ENCODE data around the gene MIER2.
"Not testable (repeated sequence)": the region's sequence is repeated elsewhere in the genome, so short reads cannot be mapped to it uniquely, and the experiment has no call there.

The MIER2 gene

DNA sequence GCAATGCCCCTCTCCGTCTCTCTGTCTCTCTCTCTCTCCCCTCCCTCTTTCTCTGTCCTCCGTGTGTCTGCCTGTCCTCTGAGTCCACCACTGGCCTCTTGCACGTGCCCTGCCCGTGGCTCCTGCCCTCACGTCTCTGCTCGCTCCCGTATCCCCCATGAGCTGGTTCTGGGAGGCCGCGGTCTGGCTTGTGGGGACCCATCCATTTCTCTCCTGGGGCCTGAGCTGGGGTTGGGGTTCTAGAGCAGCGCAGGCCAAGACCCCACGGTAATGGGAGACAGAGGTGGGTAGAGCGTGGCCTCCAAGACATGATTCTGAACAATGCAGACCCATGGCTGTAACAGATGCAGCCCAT lies 45.3 kb upstream of the MIER2 start:
- DNase-seq (ENCODE audit: extremely low spot score) = no peak
- CTCF ChIA-PET = no interaction called here
- TF ChIP-seq, protein P1, sequence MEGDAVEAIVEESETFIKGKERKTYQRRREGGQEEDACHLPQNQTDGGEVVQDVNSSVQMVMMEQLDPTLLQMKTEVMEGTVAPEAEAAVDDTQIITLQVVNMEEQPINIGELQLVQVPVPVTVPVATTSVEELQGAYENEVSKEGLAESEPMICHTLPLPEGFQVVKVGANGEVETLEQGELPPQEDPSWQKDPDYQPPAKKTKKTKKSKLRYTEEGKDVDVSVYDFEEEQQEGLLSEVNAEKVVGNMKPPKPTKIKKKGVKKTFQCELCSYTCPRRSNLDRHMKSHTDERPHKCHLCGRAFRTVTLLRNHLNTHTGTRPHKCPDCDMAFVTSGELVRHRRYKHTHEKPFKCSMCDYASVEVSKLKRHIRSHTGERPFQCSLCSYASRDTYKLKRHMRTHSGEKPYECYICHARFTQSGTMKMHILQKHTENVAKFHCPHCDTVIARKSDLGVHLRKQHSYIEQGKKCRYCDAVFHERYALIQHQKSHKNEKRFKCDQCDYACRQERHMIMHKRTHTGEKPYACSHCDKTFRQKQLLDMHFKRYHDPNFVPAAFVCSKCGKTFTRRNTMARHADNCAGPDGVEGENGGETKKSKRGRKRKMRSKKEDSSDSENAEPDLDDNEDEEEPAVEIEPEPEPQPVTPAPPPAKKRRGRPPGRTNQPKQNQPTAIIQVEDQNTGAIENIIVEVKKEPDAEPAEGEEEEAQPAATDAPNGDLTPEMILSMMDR (IDR thresholded peaks at IDR 0.05; ENCODE audit: control extremely low read depth, extremely low read depth, low read depth, missing control alignments) = no peak
- POLR2A ChIA-PET = no interaction called here

- no peak for DNase-seq (ENCODE audit: extremely low spot score)
- CTCF ChIA-PET = no interaction called here
- POLR2A ChIA-PET = no interaction called here
- TF ChIP-seq, protein P1 (IDR thresholded peaks at IDR 0.05; ENCODE audit: control extremely low read depth, extremely low read depth, low read depth, missing control alignments) = no peak
Measured at GRCh38 chr19:389255-389934, 44.8 kb upstream of the MIER2 start.

- no peak for DNase-seq (ENCODE audit: extremely low spot score)
- TF ChIP-seq, protein P1 (IDR thresholded peaks at IDR 0.05; ENCODE audit: control extremely low read depth, extremely low read depth, low read depth, missing control alignments) = no peak
- POLR2A ChIA-PET = no interaction called here
- CTCF ChIA-PET = no interaction called here
Measured at GRCh38 chr19:388691-389090, 44.1 kb upstream of the MIER2 start.

GRCh38 chr19:387777-388176 lies 43.2 kb upstream of the MIER2 start:
- TF ChIP-seq, protein P1 (IDR thresholded peaks at IDR 0.05; ENCODE audit: control extremely low read depth, extremely low read depth, low read depth, missing control alignments) = no peak
- no peak for DNase-seq (ENCODE audit: extremely low spot score)
- CTCF ChIA-PET = no interaction called here
- POLR2A ChIA-PET = no interaction called here

DNA sequence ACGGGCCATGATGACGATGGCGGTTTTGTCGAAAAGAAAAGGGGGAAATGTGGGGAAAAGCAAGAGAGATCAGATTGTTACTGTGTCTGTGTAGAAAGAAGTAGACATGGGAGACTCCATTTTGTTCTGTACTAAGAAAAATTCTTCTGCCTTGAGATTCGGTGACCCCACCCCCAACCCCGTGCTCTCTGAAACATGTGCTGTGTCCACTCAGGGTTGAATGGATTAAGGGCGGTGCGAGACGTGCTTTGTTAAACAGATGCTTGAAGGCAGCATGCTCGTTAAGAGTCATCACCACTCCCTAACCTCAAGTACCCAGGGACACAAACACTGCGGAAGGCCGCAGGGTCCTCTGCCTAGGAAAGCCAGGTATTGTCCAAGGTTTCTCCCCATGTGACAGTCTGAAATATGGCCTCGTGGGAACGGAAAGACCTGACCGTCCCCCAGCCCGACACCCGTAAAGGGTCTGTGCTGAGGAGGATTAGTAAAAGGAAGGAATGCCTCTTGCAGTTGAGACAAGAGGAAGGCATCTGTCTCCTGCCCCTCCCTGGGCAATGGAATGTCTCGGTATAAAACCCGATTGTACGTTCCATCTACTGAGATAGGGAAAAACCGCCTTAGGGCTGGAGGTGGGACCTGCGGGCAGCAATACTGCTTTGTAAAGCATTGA lies 42.2 kb upstream of the MIER2 start:
- DNase-seq (ENCODE audit: extremely low spot score); POLR2A ChIA-PET; CTCF ChIA-PET: not testable (repeated sequence)

- DNase-seq (ENCODE audit: extremely low spot score); CTCF ChIA-PET; POLR2A ChIA-PET: not testable (repeated sequence)
Measured at GRCh38 chr19:386189-386588, 41.6 kb upstream of the MIER2 start.

GRCh38 chr19:384799-385169 lies 40.2 kb upstream of the MIER2 start:
- TF ChIP-seq, protein P1 (IDR thresholded peaks at IDR 0.05; ENCODE audit: control extremely low read depth, extremely low read depth, low read depth, missing control alignments) = no peak
- ChIA-PET CTCF (interaction anchor here (0.6 to 1.6 kb wide), 3 partner anchors 111 to 126 kb away, joined by 3 read pairs; partner anchors contain the start of genes MADCAM1 and TPGS1), POLR2A (no interaction called here)
- no peak for DNase-seq (ENCODE audit: extremely low spot score)
